Activated gamma-delta T cell (primary cell): ENCODE results near the gene ZBTB7C.

Experiments used
- DNase-seq: peaks from one replicate; lab custom pipeline; 2025; lab: John Stamatoyannopoulos, UW

Gene ZBTB7C

DNA sequence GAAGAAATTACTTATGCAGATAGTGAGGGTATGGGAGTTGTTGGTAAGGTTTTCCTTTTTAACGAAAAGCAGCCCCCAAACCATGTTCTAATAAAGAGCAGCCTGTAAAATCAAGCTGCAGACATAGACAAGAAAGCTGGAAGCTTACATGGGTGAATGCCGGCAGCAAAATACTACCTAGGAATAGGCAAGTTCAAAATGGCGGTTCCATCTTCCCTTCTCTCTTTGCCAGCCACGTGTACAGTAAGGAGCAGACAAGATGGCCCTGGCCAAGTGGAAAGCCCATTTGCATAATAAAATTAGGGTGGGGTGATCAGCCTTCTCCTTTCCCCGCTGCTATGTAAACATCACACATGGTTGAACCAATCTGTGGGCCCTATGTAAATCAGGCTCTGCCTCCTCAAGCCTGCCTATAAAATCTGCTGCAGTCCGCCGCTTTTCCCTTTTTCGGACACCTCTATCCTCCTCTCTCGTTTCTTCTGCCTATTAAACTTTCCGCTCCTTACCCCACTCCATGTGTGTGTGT is 155.0 kb downstream of the ZBTB7C start:
- DNase-seq: no peak

DNA sequence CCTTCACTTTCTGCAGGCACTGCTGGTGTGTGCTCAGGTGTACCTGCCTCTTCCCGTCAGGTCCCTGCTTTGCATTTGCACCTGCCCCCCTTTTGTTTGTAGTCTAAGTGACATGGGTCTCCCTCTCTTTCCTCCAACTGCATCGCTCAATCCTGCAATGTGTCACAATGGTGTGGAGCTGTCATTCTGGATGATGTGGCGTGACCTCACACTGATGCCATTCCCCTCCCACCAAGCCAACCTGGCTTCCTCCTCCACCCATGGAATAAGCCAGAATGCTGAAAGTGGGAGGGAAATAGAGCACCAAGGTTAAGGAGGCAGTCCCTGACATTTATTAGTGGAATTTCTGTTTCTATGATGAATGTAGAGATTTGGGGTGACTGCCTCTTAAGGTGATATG is 156.7 kb downstream of the ZBTB7C start:
- no peak for DNase-seq

DNA sequence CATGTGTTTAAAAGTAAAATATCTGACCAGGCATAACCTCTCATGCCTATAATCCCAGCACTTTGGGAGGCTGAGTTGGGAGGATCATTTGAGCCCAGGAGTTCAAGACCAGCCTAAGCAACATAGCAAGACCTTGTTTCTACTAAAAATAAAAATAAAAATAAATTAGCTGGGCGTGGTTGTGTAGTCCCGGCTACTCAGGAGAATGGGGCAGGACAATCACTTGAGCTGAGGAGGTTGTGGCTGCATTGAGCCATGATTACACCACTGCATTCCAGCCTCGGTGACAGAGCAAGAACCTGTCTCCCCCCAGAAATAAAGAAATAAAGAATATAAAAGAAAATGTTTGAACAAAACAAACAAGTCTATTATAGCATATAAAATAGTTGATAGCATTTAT is 158.3 kb downstream of the ZBTB7C start:
- DNase-seq: no peak

DNA sequence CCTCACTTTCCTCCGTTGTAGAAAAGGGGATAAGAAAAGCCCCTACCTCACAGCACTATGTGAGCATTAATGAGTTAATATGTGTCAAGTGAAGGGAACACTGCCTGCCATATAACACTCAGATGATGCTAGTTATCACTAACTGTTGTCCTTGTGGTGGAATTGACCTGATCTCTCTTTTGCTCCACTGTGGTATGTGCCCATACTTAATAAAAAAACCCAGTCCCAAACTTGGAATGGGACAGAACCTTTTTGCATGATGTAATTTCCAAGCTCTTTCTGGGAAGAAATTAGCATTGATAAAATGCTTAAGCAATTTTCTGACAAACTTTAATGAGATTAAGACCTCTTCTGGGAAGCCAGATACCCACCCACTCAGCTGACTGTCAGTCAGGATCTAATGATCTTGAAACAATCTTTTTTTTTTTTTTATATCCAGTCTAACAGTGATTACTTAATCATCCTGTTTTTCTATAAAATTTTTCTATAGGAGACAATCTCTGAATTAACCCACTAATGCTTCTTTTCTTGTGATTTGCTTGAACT is 158.7 kb downstream of the ZBTB7C start:
- DNase-seq: no peak

DNA sequence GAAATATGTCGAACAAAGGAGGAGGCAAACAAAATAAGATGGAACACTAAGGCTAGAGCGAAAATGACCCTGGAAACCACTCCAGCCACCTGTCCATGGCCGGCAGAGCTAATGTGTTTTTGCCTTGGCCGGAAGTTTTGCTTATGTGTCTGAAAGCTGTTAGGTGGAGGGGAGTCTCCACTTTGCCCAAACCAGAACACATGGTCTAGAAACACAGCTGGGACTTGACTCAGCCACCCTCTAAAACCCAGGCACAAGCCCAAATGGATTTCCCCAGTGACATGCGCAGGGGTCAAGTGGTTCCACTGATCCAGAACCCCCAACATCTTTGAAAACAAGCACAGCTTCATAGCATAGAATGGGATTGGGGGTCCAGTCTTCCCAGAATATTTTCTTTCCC is 159.3 kb downstream of the ZBTB7C start:
- no peak for DNase-seq

DNA sequence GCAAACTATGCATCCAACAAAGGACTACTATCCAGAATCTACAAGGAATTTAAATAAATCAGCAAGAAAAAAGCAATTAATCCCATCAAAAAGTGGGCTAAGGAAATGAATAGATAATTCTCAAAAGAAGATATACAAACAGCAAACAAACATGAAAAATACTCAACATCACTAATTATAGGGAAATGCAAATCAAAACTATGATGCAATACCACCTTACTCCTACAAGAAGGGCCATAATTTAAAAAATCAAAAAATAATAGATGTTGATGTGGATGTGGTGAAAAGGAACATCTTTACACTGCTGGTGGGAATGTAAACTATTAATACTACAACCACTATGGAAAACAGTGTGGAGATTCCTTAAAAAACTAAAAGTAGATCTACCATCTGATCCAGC is 164.7 kb downstream of the ZBTB7C start:
- DNase-seq: no peak

DNA sequence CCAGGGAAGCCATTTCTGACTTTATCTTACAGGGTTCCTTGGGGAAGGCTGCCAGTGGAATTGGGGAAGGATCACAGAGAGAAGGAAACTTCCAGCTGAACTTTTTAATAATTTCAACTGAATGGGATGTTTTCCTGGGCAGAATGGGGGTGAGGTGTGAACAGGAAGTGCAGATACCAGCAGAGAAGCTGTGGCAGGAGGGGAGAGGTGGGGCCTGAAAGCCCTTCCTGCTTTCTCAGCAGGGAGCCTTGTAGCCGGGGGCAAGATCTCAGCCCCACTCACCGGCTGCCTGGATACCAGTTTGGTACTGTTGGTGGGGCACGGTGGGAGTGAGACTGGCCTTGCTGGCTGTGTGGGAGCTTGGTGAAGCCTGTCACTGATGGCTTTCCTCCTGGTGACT is 170.5 kb downstream of the ZBTB7C start:
- DNase-seq: no peak

DNA sequence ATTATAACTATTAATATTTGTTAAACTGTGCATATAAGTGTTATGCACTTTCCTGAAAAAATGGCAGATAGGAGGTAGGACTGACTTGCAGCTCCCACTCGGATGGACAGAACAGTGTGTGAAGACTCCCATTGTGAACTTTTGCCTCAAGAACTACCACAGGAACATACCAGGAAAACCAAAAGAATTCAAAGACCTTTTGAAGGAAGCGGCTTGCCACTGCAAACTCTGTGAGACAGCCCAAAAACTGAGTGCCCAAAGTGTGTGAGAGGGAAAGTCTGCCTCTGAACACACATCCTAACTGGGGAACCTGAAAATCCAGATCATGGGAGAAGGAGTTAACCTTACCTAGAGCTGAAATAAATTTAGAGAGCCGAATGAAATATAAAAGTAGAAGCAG is 171.0 kb downstream of the ZBTB7C start:
- no peak for DNase-seq

DNA sequence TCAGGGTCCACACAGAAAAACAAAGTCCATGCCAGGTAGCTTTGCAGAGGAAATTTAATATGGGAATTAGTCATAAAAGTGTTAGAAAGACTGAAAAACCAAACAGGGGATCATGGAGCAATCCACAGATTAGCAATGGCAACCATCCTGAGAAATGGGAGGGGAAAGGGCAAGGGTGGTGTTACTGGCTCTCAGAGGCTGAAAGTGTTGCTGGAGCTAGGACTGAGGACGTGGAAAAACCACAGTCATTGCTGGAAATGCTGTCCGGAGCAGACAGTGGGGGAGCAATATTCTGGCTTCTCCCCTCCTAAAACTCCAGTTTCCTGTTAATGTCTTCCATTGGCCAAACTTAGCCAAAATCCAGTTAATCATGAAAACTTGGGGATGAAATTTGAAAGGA is 172.4 kb downstream of the ZBTB7C start:
- DNase-seq: no peak

DNA sequence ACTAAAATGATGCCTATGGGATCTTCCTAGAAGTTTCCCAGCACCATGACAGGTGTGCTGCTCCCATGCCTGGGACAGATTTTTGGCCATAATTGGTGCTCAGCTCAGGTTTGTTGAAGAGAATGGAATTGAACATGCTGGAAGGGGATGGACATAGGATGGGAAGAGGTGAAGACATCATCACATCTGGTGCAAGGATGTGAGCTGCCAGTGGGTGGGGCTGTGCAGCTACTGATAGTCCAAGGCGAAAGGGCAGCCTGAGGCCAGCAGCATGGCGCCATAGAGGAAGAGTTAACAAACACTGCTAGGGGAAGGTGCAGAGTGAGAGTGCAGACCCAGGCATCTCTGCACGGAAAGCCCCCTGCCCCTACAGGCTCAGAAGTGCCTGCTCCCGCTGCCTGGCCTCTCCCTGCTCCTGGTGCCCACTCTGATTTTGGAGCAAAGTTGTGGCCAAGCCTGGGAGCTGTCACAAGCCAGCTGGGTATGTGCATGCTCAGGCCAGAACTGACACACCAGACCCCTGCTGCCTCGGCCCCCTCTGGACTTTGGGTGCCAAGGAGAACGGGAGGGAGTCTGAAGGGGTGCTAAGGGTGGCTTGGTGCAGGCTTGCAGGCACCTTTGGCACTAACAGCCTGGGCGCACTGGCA is 178.6 kb downstream of the ZBTB7C start:
- DNase-seq: no peak

DNA sequence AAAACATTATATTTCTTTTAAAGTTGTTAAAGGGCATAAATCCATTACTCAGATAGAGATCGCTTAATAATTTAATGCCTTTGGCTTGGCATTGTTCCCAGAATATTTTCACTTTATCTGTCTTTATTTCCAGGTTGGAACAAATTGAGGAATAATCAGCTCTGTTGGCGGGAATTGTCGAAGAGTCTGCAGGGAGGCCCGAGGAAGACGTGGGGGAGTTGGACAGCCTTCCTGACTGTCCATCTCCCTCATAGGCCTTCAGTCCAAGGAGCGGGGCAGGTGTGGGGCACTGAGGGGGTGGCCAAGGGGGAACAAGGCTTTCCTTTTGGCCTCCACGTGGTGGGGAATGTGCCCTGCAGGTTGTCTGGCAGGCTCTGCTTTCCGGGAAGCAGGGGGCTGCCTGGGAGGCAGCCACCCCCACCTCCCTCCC is 179.6 kb downstream of the ZBTB7C start:
- no peak for DNase-seq

DNA sequence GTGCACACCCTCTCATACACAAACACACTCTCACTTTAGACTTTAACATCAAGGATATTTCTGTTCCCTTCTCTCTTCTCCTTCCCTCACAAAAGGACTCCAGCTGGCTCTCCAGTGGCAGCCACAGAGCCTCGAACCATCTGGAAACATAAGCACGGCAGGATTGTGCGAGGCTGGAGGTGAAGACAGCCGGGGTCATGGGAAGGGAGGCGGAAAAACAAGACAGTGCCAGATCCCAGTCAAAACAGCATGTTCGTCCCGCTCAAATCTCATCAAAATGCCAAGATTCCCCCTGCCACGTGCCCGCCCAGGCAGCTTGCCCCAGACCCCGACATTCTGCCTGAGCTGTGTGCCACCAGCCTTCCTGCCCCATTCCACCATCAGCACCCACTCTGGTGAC is 180.3 kb downstream of the ZBTB7C start:
- no peak for DNase-seq

DNA sequence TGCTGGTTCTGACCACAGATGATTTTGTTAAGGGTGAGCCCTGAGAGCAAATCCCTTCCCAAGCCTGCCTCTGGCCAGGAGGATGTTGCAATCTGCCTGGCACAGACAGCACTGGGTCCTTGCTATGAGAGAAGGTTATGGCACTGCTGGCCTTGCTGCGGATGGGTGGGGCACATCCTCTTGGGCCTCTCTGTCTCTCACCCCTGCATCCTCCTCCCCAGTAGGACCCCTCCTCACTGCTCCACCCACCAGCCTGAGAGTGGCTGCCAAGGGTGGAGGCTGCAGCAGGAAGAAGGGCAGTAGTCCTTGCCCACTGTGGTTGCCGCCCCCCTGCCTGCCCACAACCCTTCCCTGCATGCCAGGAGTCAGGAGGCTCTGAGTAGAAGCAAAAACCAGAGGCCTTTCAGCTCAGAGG is 180.9 kb downstream of the ZBTB7C start:
- no peak for DNase-seq

DNA sequence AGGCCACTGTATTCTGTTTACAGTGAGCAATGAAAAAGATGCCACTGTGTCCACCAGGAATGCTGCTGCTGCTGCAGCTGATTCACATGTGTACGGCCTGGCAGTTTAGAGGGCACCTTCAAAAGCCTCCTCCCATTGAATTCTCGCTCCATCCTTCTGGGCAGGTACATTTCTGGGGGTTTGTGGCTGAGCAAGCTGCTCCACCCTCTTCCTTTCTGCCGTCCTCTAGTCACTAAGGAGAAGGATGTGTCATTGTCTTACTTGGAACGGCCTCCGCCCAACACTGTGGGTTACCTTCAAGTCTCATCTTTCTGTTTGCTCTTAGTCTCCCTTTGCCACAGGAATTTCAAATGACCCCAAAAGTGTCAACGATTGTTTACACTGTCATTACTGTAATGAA is 182.0 kb downstream of the ZBTB7C start:
- no peak for DNase-seq

DNA sequence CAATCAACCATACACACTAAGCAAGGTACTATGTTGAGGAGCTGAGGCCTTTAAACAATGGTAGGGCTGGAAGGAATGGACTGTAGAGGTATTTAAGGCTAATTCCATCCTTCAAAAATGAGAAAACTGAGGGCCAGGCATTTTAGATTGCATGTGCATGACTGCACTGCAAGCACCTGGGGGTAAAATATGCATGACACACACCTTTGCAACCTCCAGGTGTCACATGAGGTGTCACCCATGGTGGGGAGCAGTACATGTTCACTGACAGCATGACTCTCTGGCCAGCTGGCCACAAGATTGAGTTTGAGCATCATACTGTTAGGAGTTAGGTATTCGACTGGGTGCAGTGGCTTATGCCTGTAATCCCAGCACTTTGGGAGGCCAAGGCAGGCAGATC is 182.8 kb downstream of the ZBTB7C start:
- DNase-seq: no peak

DNA sequence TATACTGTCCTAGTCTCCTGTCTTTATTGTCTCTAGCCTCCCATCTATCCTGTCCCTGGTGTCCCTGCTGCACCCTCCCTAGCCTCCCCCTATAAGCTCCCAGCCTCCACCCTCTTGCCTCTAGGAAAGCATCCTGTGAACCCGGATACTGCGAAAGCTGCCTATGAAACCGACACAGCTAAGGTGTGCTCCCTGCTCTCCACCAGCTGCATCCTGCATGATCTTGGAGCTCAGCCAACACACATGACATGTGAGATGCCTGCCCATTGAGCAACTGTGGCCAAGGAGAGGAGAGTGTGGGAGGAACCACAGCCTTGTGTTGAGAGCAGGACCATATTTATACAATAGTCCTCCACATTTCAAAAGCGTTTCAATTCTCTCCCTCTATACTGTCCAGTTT is 187.1 kb downstream of the ZBTB7C start:
- no peak for DNase-seq

DNA sequence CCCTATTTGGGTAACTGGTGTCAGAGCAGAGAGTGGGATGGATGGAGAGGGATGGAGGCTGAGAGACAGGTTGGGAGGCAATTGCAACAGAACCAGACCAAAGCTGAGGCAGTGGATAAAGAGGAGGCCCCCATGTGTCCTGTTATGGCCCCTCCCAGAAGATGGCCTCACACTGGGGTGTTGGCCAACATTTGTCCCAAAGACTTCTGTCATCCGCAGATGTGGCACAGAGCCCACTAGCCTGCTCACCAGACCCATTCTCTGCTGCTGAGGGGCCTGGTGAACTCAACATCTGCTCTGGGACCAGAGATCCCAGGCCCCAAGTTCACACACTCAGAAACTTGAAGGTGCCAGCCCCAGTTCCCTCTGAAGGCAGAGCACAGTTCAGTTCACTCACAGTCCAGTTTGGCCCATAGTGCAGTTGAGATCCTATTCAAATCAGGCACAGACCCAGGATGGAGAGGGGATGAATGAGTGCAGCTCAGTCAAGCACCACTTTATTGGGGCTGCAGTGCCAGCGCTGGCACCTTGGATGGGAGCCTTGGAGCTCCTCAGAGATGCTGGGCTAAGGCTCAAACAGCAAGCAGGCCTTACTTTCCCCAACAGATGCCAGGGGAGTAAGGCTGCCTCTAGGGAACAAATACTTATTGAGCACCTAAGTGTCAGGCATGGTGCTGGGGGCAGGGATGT is 189.2 kb downstream of the ZBTB7C start:
- no peak for DNase-seq

DNA sequence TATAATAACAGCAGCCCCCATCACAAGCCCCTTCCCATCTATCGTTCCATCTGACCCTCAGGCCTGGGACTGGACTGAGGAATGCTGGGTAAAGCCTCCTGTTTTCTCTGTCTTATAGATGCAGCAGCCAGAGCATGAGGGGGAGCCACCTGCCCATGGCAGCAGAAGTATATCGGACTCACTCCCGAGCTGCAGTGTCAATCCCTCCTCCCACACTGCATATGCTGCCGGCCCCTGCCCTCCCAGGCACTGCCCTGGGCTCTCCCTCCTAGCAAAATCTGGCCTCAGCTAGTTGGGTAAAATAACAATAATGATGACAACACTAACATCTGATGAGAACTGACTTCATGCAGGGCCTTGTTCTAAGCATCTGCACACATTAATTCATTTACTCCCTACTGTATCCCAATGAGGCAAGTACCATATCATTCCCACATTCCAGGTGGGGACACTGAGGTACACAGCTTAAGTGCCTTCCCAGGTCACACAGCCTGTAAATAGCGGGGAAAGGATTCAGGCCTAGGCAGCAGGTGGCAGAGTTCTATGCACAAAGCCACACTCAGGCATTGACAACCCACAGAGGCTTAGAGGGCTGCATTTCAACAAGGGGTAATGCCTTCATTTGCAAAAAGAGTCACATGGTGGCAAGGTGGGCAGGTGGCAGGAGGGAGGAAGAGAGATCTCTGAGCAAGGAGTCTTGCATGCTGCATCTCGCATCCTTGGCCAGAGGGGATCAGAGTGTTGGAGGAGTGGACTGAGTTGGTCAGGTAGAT is 190.0 kb downstream of the ZBTB7C start:
- no peak for DNase-seq

DNA sequence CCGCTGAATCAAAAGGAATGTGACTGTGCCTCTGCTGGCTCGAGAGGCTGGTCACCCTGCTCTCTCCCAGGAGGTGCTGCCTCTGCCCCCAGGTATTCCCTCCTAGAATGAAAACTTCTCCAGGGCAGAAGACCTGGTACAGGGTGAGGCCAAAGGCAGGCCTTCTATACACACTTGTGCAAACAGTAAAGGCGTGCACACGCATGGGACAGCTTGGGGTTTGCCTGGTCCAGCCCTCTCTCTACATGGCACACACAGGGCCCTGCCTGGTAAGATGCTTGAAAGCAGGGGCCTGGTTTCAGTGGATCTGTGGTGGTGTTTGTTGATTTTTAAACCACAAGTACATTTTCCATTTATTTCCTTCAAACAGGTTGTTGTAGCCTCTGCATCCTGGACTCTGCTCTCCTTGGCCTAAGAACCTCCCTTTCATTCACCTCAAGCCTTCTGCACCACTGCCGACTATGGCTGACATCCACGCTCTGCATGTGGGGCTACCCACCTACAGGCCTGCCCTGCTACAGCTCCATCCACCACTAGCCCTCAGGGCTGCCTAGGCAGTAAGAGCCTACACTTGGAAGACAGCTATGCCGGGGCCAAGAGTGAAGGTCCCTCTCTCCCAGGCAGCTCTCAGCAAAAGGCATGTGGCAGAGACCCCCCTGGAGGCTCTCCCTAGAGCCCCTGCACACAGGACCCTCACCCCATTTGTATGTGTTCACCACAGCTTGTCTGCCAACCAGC is 190.7 kb downstream of the ZBTB7C start:
- DNase-seq: no peak

DNA sequence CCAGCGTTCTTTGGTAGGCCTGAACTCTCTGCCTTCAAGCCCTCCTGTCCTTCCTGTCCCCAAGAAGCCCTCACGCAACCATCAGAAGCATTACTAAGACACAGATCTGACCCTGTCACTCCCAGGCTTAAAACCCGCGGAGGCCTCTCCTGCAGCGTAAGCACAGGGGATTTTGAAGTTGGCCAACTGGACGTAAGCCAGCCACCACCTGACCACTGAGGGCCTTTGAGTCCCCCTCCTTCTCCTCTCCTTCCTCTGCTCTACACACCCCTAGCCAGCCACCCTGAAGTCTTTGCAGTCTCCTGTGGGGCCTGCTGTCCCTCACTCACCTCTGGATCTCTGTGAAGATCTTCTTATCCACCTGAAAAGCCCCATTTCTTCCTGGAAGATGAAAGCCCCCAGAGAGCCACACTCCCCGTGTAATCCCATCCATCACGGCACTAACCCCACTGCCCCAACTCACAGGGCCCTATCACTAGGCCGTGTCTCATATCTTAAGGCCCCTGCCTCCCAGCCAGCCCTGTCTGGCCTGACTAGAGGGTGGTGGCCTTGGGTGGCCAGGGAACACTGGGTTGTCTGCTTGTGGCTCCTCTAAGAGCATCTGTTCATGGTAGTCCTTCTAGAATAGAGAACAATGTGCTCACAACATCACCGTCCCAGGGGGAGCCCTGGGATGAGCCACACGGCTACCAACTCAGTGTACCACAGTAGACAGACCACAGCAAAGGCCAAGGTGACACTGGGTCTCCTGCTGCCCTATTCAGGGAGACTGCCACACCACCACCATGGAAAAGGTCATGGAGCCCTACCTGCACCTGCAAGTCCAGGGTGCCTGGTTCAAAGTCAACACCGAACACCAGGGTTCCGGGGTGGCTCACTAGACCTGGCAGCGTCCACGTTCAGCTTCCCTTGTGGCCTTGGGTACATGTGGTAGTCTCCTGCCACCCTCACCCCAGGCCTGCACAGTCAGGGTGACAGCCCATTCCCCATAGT is 191.6 kb downstream of the ZBTB7C start:
- DNase-seq: no peak
